GM23248 (cell line): ENCODE data around the gene SLC5A10.

ENCODE experiments used
- EZH2 ChIP-seq: fragments of 200-600 bp; sonication (generic); IDR thresholded peaks from 2 replicates; pipeline ENCODE4 v1.6.1; 2018; ENCODE audit warnings: antibody characterized with exemption, mild to moderate bottlenecking; ENCODE audit not compliant: insufficient read depth, poor library complexity, severe bottlenecking
- EZH2phosphoT487 ChIP-seq: fragments of 200-600 bp; sonication (generic); IDR thresholded peaks from 2 replicates; pipeline ENCODE4 v1.6.1; 2018; ENCODE audit warnings: antibody characterized with exemption, moderate library complexity, mild to moderate bottlenecking, low read depth; ENCODE audit not compliant: insufficient read depth

GRCh38 chr17:19020016-19020415 is 68.1 kb downstream of the SLC5A10 start:
- TF ChIP-seq EZH2phosphoT487 (no peak), EZH2 (no peak)
